Hepatocyte (in vitro differentiated cells): Measurements from ENCODE around the gene ATIC.

Source experiments
- EZH2 ChIP-seq: fragments of 200-600 bp; sonication (generic); IDR thresholded peaks from 2 replicates; pipeline ENCODE4 v1.6.1; 2016; ENCODE audit warnings: antibody characterized with exemption, mild to moderate bottlenecking, borderline replicate concordance
- EZH2phosphoT487 ChIP-seq: fragments of 200-600 bp; sonication (generic); IDR thresholded peaks from one replicate; pipeline ENCODE4 v1.6.1; 2018; ENCODE audit warnings: antibody characterized with exemption, mild to moderate bottlenecking, low read depth, moderate library complexity; ENCODE audit not compliant: unreplicated experiment, severe bottlenecking
- TF ChIP-seq, protein P1 (sequence below): fragments of 200-600 bp; sonication (generic); IDR thresholded peaks from 2 replicates; pipeline ENCODE4 v1.5.1; 2016; ENCODE audit warnings: antibody characterized with exemption, mild to moderate bottlenecking; ENCODE audit not compliant: poor library complexity

DNA sequence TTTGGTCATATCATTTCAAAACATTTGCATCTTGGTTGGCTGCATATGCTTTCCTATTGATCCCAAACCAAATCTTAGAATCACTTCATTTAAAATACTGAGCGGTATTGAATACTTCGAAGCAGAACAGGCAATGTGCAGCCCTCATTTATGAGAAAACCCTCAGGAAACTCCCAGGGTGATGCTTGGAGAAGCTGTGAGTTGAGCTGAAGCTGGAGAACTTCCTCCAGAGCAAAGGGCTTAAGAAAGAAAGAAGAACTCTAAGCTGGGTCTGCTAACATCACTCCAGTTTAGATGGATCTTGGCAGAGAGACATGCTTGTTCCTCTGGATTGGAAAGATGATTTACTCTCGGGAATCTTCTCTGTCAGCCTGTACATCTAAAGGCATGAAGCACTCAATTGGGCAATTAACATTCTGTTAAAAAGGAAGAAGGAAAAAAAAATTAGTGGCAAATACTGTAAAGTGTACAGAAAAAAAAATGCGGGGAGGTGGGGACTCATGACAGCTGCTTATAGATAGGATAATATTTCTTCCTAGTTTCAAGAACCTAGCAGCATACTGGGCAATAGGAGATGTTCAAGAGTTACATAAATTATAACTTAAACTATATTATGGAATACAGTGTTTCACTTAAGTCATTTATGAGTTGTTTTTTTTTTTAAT lies 49.5 kb downstream of the ATIC start:
- TF ChIP-seq, protein P1, sequence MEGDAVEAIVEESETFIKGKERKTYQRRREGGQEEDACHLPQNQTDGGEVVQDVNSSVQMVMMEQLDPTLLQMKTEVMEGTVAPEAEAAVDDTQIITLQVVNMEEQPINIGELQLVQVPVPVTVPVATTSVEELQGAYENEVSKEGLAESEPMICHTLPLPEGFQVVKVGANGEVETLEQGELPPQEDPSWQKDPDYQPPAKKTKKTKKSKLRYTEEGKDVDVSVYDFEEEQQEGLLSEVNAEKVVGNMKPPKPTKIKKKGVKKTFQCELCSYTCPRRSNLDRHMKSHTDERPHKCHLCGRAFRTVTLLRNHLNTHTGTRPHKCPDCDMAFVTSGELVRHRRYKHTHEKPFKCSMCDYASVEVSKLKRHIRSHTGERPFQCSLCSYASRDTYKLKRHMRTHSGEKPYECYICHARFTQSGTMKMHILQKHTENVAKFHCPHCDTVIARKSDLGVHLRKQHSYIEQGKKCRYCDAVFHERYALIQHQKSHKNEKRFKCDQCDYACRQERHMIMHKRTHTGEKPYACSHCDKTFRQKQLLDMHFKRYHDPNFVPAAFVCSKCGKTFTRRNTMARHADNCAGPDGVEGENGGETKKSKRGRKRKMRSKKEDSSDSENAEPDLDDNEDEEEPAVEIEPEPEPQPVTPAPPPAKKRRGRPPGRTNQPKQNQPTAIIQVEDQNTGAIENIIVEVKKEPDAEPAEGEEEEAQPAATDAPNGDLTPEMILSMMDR = no peak
- TF ChIP-seq EZH2phosphoT487 (no peak), EZH2 (no peak)
